ENCODE data around the gene USP3.

The USP3 gene

GRCh38 chr15:63504247-63504978, at the start of gene USP3:
TSS of gene USP3 (plus strand) at chr15:63504593. CDS start at chr15:63504740, 147 bp downstream.
- DNase-seq, result peak; percentile 72 to 84

- no peak for DNase-seq
Measured at GRCh38 chr15:63456258-63456657, 48.1 kb upstream of the USP3 start.

- DNase-seq, result no peak
Measured at GRCh38 chr15:63457379-63457778, 47.0 kb upstream of the USP3 start.

GRCh38 chr15:63458026-63458425, 46.4 kb upstream of the USP3 start:
- no peak for DNase-seq

- no peak for DNase-seq
Measured at GRCh38 chr15:63458794-63459395, 45.5 kb upstream of the USP3 start.

GRCh38 chr15:63460210-63461155, 43.9 kb upstream of the USP3 start:
- no peak for DNase-seq

GRCh38 chr15:63461230-63461985, 43.0 kb upstream of the USP3 start:
- no peak for DNase-seq

- no peak for DNase-seq
Measured at GRCh38 chr15:63462088-63462487, 42.3 kb upstream of the USP3 start.

GRCh38 chr15:63463036-63463435, 41.4 kb upstream of the USP3 start:
- DNase-seq, result no peak

- DNase-seq, result no peak
Measured at GRCh38 chr15:63463793-63464192, 40.6 kb upstream of the USP3 start.

- DNase-seq, result no peak
Measured at GRCh38 chr15:63465104-63465503, 39.3 kb upstream of the USP3 start.

GRCh38 chr15:63466378-63467192, 37.8 kb upstream of the USP3 start:
- peak; percentile 25 to 27 for DNase-seq

- DNase-seq, result no peak
Measured at GRCh38 chr15:63469190-63469589, 35.2 kb upstream of the USP3 start.

GRCh38 chr15:63469984-63470383, 34.4 kb upstream of the USP3 start:
- no peak for DNase-seq

GRCh38 chr15:63473007-63473748, 31.2 kb upstream of the USP3 start:
- DNase-seq, result peak in 1 of 2 experiments; percentile 3

GRCh38 chr15:63473749-63473998, 30.7 kb upstream of the USP3 start:
- no peak for DNase-seq

- DNase-seq, result no peak
Measured at GRCh38 chr15:63473999-63474809, 30.2 kb upstream of the USP3 start.

GRCh38 chr15:63474810-63475316, 29.5 kb upstream of the USP3 start:
- DNase-seq, result no peak

- no peak for DNase-seq
Measured at GRCh38 chr15:63475707-63476106, 28.7 kb upstream of the USP3 start.

- no peak for DNase-seq
Measured at GRCh38 chr15:63476229-63476632, 28.2 kb upstream of the USP3 start.

All from NCI-H1930 (cell line).